IPS-18c (cell line): ENCODE results near the gene COL6A1.
"Not testable (repeated sequence)": the region's sequence is repeated elsewhere in the genome, so short reads cannot be mapped to it uniquely, and the experiment has no call there.

ENCODE experiments used
- H3K4me3 ChIP-seq: 2 replicates; pipeline ENCODE4 v1.7.0; 2013; ENCODE audit warnings: low read depth, mild to moderate bottlenecking, low read length, moderate library complexity; ENCODE audit not compliant: insufficient read depth
- H3K9me3 ChIP-seq: one replicate; pipeline ENCODE4 v1.6.1; 2013; ENCODE audit warnings: mild to moderate bottlenecking, low read length, moderate library complexity; ENCODE audit not compliant: control insufficient read depth, insufficient read depth

Gene COL6A1

GRCh38 chr21:45957551-45957950 lies 24.0 kb upstream of the COL6A1 start:
- no peak overlapping the region for H3K4me3 ChIP-seq

GRCh38 chr21:45957981-45958600 lies 23.5 kb upstream of the COL6A1 start:
- H3K9me3 ChIP-seq, result peaks cover 11% of the 10 kb centered on the region
- no peak overlapping the region for H3K4me3 ChIP-seq

More at GRCh38 chr21:45957551-45957950, 24.0 kb upstream of the COL6A1 start:
- peaks cover 11% of the 10 kb centered on the region for H3K9me3 ChIP-seq

- Histone ChIP-seq H3K4me3 (no peak overlapping the region), H3K9me3 (peaks cover 15% of the 10 kb centered on the region)
These were observed 22.4 kb upstream of the COL6A1 start for GRCh38 chr21:45959182-45959581.

- Histone ChIP-seq H3K9me3 (peaks cover 19% of the 10 kb centered on the region), H3K4me3 (no peak overlapping the region)
These were observed 21.7 kb upstream of the COL6A1 start for GRCh38 chr21:45959779-45960390.

- peaks cover 22% of the 10 kb centered on the region for H3K9me3 ChIP-seq
These were observed 20.2 kb upstream of the COL6A1 start for GRCh38 chr21:45961408-45961807.

GRCh38 chr21:45962531-45963231 lies 18.9 kb upstream of the COL6A1 start:
- peaks cover 22% of the 10 kb centered on the region for H3K9me3 ChIP-seq
- no peak overlapping the region for H3K4me3 ChIP-seq

More at GRCh38 chr21:45961408-45961807, 20.2 kb upstream of the COL6A1 start:
- H3K4me3 ChIP-seq, result not testable (repeated sequence)

GRCh38 chr21:45963232-45963570 lies 18.4 kb upstream of the COL6A1 start:
- H3K4me3 ChIP-seq, result no peak overlapping the region
- H3K9me3 ChIP-seq, result peaks cover 22% of the 10 kb centered on the region

GRCh38 chr21:45964649-45965048 lies 16.9 kb upstream of the COL6A1 start:
- Histone ChIP-seq H3K4me3 (0 out of 2 replicates have a peak overlapping the region, but pooled peaks have one; percentile 15), H3K9me3 (peaks cover 22% of the 10 kb centered on the region)

GRCh38 chr21:45965084-45965809 lies 16.3 kb upstream of the COL6A1 start:
- Histone ChIP-seq H3K4me3 (0 out of 2 replicates have a peak overlapping the region, but pooled peaks have one; percentile 15), H3K9me3 (peaks cover 18% of the 10 kb centered on the region)

GRCh38 chr21:45966791-45967394 lies 14.7 kb upstream of the COL6A1 start:
- H3K4me3 ChIP-seq, result no peak overlapping the region
- H3K9me3 ChIP-seq, result peaks cover 11% of the 10 kb centered on the region

GRCh38 chr21:45969921-45970673 lies 11.5 kb upstream of the COL6A1 start:
- H3K9me3 ChIP-seq, result peaks cover 2% of the 10 kb centered on the region
- no peak overlapping the region; the same call in 1 of the 2 replicates for H3K4me3 ChIP-seq

- H3K4me3 ChIP-seq, result no peak overlapping the region
- no peaks in the 10 kb centered on the region for H3K9me3 ChIP-seq
These were observed 10.6 kb upstream of the COL6A1 start for GRCh38 chr21:45970674-45971615.

GRCh38 chr21:45971616-45972352 lies 9.8 kb upstream of the COL6A1 start:
- no peaks in the 10 kb centered on the region for H3K9me3 ChIP-seq
- H3K4me3 ChIP-seq, result no peak overlapping the region

GRCh38 chr21:45972353-45972715 lies 9.2 kb upstream of the COL6A1 start:
- H3K4me3 ChIP-seq, result peak overlapping the region; percentile 66
- no peaks in the 10 kb centered on the region for H3K9me3 ChIP-seq
